HL-60 (cell line): ENCODE data around the gene ALPL.
"Not testable (repeated sequence)": the region's sequence is repeated elsewhere in the genome, so short reads cannot be mapped to it uniquely, and the experiment has no call there.

Source experiments
- GABPA ChIP-seq: IDR thresholded peaks from 2 replicates; pipeline ENCODE4 v1.6.1; 2012; ENCODE audit warnings: low read depth
- POLR2AphosphoS5 ChIP-seq: IDR thresholded peaks from 2 replicates; pipeline ENCODE4 v1.6.1; 2012; ENCODE audit warnings: low read depth
- SPI1 ChIP-seq: IDR thresholded peaks from 2 replicates; pipeline ENCODE4 v1.6.1; 2012; ENCODE audit warnings: low read depth, mild to moderate bottlenecking, borderline replicate concordance
- TF ChIP-seq, protein P1 (sequence below): IDR thresholded peaks from one replicate; pipeline ENCODE4 v1.5.1; 2011; ENCODE audit warnings: low read length, control low read depth, inconsistent platforms; ENCODE audit not compliant: insufficient read depth
- TF ChIP-seq, protein P2 (sequence below): IDR thresholded peaks from 2 replicates; pipeline ENCODE4 v1.6.1; 2012; ENCODE audit warnings: low read depth; ENCODE audit not compliant: insufficient replicate concordance

GRCh38 chr1:21519486-21520070 lies 10.4 kb downstream of the ALPL start:
- TF ChIP-seq, protein P1, sequence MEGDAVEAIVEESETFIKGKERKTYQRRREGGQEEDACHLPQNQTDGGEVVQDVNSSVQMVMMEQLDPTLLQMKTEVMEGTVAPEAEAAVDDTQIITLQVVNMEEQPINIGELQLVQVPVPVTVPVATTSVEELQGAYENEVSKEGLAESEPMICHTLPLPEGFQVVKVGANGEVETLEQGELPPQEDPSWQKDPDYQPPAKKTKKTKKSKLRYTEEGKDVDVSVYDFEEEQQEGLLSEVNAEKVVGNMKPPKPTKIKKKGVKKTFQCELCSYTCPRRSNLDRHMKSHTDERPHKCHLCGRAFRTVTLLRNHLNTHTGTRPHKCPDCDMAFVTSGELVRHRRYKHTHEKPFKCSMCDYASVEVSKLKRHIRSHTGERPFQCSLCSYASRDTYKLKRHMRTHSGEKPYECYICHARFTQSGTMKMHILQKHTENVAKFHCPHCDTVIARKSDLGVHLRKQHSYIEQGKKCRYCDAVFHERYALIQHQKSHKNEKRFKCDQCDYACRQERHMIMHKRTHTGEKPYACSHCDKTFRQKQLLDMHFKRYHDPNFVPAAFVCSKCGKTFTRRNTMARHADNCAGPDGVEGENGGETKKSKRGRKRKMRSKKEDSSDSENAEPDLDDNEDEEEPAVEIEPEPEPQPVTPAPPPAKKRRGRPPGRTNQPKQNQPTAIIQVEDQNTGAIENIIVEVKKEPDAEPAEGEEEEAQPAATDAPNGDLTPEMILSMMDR = not testable (repeated sequence)
- TF ChIP-seq GABPA, POLR2AphosphoS5, SPI1: not testable (repeated sequence)
- TF ChIP-seq, protein P2, sequence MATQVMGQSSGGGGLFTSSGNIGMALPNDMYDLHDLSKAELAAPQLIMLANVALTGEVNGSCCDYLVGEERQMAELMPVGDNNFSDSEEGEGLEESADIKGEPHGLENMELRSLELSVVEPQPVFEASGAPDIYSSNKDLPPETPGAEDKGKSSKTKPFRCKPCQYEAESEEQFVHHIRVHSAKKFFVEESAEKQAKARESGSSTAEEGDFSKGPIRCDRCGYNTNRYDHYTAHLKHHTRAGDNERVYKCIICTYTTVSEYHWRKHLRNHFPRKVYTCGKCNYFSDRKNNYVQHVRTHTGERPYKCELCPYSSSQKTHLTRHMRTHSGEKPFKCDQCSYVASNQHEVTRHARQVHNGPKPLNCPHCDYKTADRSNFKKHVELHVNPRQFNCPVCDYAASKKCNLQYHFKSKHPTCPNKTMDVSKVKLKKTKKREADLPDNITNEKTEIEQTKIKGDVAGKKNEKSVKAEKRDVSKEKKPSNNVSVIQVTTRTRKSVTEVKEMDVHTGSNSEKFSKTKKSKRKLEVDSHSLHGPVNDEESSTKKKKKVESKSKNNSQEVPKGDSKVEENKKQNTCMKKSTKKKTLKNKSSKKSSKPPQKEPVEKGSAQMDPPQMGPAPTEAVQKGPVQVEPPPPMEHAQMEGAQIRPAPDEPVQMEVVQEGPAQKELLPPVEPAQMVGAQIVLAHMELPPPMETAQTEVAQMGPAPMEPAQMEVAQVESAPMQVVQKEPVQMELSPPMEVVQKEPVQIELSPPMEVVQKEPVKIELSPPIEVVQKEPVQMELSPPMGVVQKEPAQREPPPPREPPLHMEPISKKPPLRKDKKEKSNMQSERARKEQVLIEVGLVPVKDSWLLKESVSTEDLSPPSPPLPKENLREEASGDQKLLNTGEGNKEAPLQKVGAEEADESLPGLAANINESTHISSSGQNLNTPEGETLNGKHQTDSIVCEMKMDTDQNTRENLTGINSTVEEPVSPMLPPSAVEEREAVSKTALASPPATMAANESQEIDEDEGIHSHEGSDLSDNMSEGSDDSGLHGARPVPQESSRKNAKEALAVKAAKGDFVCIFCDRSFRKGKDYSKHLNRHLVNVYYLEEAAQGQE = not testable (repeated sequence)
